Brain microvascular endothelial cell (primary cell): ENCODE data around the gene UBALD1.

Source experiments
- DNase-seq: peaks from one replicate; pipeline ENCODE4 v3.0.0-alpha.2; 2020
- H3K27ac ChIP-seq: fragments of 250-450 bp; sonication (Bioruptor Pico); 2 replicates; pipeline ENCODE4 v1.5.1; 2020; ENCODE audit warnings: mild to moderate bottlenecking, moderate library complexity
- H3K27me3 ChIP-seq: fragments of 250-450 bp; sonication (Bioruptor Pico); replicated peaks from 2 replicates; pipeline ENCODE4 v1.5.1; 2020; ENCODE audit warnings: mild to moderate bottlenecking
- H3K36me3 ChIP-seq: fragments of 250-450 bp; sonication (Bioruptor Pico); replicated peaks from 2 replicates; pipeline ENCODE4 v1.5.1; 2020; ENCODE audit warnings: mild to moderate bottlenecking
- H3K4me3 ChIP-seq: 2 replicates; pipeline ENCODE4 v1.5.1; 2011; ENCODE audit warnings: low read depth, mild to moderate bottlenecking, control low read depth, low read length, moderate library complexity
- CTCF ChIP-seq: IDR thresholded peaks from 2 replicates; pipeline ENCODE4 v1.5.1; 2011; ENCODE audit warnings: low read depth, mild to moderate bottlenecking, moderate library complexity, low read length, control low read depth, inconsistent platforms; ENCODE audit errors: missing control alignments
- in situ Hi-C: cut with HindIII; loops from 2 replicates; pipeline ENCODE4 v1.10.0; 2017; ENCODE audit warnings: low sequenced_read_pairs, low pct_ligation_motif_present

UBALD1 gene

DNA sequence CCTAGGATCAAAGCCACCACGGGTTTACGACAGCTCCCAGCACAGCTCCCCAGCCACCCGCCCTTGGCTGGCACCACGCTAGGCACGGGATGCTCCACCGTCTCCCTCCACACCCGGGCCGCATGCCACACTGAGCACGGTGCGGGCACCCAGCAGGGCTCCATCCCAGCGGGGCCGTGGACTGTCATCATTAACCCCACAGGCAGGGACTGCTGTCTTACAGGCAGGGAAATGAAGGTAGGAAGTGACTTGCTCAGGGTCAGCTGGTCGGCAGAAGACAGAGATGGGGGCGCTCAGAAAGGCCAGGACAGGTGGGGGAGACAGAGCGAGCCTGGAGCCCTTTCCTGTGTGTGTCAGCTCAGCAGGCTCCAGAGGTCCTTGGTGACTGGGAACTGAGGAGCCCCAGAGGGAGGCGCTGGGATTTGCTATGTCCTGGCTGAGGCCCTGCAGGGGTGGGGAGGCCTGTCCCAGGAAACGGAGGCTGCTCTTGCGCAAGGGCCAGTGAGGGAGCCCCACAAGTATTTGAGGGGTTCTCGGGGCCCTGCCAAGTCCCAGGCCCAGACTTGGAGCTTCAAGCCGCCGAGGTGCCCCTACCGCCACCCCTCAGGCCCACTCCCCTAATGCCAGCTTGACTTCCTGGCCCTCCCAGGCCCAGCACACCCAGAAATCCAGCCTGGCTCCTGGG lies 3.2 kb downstream of the UBALD1 start:
- Histone ChIP-seq H3K27ac (no peak overlapping the region), H3K36me3 (peaks cover 20% of the 10 kb centered on the region), H3K4me3 (no peak overlapping the region), H3K27me3 (no peaks in the 10 kb centered on the region)
- DNase-seq, result no peak
- TF ChIP-seq CTCF, result no peak
- in situ Hi-C loops, result no loop called here

- in situ Hi-C loops, result no loop called here
- DNase-seq, result no peak
- no peak overlapping the region for H3K4me3 ChIP-seq
- TF ChIP-seq CTCF, result no peak
- no peak overlapping the region for H3K27ac ChIP-seq
- no peaks in the 10 kb centered on the region for H3K27me3 ChIP-seq
- peaks cover 20% of the 10 kb centered on the region for H3K36me3 ChIP-seq
Observed at GRCh38 chr16:4610011-4611005, 4.4 kb downstream of the UBALD1 start.

- no peak for TF ChIP-seq CTCF
- in situ Hi-C loops, result no loop called here
- Histone ChIP-seq H3K27me3 (no peaks in the 10 kb centered on the region), H3K4me3 (no peak overlapping the region), H3K36me3 (peaks cover 20% of the 10 kb centered on the region), H3K27ac (no peak overlapping the region)
- no peak for DNase-seq
Observed at GRCh38 chr16:4609200-4610010, 5.3 kb downstream of the UBALD1 start.

DNA sequence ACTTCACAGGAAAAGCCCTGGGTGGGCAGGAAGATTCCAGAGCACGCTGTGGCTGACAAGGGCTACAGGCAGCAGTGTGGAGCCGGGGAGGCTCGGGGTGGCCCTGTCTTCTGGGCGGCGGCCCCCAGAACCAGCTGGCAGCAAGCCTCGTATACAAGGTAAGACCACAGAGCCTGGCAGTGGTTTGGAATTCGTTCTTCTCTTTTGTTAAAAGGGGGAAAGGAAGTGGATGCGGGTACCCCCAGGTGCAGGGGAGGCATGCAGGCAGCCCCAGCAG lies 6.0 kb downstream of the UBALD1 start:
- in situ Hi-C loops, result no loop called here
- Histone ChIP-seq H3K27ac (no peak overlapping the region), H3K27me3 (no peaks in the 10 kb centered on the region), H3K36me3 (peaks cover 20% of the 10 kb centered on the region), H3K4me3 (no peak overlapping the region)
- TF ChIP-seq CTCF, result no peak
- DNase-seq, result no peak

DNA sequence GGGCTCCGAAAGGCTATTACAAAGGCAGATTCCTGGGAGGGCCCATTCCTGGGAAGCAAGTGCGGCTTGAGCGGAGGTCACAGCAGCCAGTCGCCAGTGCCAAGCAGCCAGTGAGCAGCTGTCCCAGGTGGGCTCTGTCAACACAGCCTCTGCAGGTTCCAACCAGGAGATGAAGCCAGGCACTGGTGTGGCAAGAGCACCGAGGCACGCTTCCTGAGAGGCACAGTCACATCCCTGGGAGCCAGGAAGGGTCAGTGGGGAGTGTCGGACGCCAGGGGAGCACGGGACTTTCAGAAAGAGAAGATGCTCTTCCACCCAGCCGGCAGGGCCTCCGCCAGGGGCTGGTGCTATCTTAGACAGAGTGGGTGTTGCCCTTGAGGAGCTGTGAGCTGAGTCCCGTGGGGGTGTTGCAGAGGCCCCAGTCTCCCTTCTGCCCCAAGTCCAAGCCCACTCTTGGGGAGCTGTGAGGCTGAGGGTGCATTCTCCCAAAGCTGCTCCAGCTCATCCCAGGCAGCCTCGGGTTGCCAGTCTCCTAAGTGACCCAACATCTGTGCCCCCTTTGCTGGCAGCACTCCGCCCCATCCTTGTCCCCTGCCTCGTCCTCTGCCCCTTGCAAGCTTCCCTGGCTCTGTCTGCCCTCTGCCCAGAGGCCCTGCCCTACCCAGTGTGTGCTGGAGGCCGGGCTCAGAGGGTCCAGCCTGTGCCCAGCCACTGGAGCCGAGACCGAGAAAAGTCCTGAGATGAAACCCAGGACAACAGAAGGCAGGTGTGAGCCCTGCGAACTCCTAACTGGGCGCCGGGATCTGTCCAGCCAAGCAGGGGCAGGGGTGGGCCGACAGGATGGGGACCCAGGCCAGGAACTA lies 6.6 kb downstream of the UBALD1 start:
- peaks cover 20% of the 10 kb centered on the region for H3K36me3 ChIP-seq
- in situ Hi-C loops, result no loop called here
- no peak overlapping the region for H3K27ac ChIP-seq
- no peak overlapping the region for H3K4me3 ChIP-seq
- no peaks in the 10 kb centered on the region for H3K27me3 ChIP-seq
- TF ChIP-seq CTCF, result no peak
- no peak for DNase-seq
